Transverse colon (tissue), 4 donors: ENCODE results near the gene NPC1L1.

Source experiments
- CTCF ChIP-seq, 5 experiments: fragments of 200-600 bp in 3 of 5; fragments of 450-650 bp in 2 of 5; sonication (generic) in 3 of 5; IDR thresholded peaks; 1 replicate in 2 of 5; 2 replicates in 3 of 5; pipeline ENCODE4 v1.5.1; 2016 to 2017; ENCODE audit warnings: antibody characterized with exemption in 5 of 5, inconsistent platforms in 3 of 5, mild to moderate bottlenecking in 2 of 5, moderate library complexity in 1 of 5
- POLR2AphosphoS5 ChIP-seq, 3 donors: sonication (generic); formaldehyde crosslinking; IDR thresholded peaks; one replicate each; pipeline ENCODE4 v1.6.1; 2016; ENCODE audit warnings: antibody characterized with exemption in 3 of 3

DNA sequence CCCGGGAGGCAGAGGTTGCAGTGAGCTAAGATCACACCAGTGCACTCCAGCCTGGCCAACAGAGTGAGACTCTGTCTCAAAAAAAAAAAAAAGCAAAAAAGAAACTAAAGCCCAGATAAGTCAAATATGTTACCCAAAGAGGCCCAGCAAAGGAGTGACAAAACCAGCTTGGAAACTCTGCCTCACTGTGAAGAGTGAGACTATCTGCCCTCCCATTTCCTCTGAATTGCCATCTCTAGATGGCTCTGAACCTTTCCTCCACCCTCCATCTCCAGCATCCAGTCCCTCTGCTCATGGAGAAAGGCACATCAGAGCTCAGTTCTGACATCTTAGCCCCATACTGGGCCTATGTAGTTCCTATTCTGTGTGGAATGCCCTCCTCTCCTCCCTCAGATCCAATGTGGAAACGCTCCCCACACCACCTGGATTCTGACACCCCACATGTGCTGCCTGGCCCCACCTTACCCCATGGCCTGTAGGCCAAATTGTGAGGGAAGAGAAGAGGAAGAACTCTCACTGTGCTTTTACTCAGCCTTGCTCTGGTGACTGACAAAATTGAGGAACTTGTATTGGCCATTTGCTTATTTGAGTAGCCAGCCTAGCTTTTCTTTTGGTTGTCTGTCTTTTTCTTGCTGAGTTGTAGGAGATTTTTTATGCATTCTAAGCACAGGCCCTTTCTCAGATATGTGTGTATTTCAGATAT is 32.7 kb downstream of the NPC1L1 start:
- TF ChIP-seq POLR2AphosphoS5 (IDR thresholded peaks at IDR 0.05), result no peak
- no peak for TF ChIP-seq CTCF (IDR thresholded peaks at IDR 0.05)
